Stimulated activated CD8-positive, alpha-beta memory T cell treated with anti-CD3 and anti-CD28 coated beads, Interleukin-15, amount 100 ng/mL, for 48 hours (primary cell): Measurements from ENCODE around the gene SH3PXD2A.

ENCODE experiments used
- DNase-seq, 2 donors: peaks; one replicate each; pipeline ENCODE4 v3.0.0-alpha.2; 2020; ENCODE audit warnings: low read depth in 2 of 2

The SH3PXD2A gene, protein sequence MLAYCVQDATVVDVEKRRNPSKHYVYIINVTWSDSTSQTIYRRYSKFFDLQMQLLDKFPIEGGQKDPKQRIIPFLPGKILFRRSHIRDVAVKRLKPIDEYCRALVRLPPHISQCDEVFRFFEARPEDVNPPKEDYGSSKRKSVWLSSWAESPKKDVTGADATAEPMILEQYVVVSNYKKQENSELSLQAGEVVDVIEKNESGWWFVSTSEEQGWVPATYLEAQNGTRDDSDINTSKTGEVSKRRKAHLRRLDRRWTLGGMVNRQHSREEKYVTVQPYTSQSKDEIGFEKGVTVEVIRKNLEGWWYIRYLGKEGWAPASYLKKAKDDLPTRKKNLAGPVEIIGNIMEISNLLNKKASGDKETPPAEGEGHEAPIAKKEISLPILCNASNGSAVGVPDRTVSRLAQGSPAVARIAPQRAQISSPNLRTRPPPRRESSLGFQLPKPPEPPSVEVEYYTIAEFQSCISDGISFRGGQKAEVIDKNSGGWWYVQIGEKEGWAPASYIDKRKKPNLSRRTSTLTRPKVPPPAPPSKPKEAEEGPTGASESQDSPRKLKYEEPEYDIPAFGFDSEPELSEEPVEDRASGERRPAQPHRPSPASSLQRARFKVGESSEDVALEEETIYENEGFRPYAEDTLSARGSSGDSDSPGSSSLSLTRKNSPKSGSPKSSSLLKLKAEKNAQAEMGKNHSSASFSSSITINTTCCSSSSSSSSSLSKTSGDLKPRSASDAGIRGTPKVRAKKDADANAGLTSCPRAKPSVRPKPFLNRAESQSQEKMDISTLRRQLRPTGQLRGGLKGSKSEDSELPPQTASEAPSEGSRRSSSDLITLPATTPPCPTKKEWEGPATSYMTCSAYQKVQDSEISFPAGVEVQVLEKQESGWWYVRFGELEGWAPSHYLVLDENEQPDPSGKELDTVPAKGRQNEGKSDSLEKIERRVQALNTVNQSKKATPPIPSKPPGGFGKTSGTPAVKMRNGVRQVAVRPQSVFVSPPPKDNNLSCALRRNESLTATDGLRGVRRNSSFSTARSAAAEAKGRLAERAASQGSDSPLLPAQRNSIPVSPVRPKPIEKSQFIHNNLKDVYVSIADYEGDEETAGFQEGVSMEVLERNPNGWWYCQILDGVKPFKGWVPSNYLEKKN

DNA sequence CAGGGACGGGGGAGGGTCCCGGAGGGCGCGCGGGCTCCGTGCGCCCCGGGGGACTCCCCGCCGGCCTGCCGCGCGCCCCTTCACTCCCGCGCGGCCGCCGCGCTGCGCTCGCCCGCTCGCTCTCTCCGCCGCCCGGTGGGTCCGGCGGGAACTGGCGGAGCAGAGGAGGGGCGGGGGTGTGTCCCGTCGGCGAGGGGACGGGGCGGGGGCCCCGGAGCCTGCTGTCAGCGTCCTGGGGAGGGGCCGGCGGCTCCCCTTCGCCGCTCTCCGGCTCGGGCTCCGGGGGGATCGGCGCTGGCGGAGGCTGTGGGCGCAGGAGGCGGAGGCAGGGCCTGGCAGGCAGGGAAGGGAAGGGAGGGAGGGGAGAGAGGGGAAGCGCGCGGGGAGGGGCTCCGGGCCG lies at the start of gene SH3PXD2A:
TSS of gene SH3PXD2A (minus strand) at position 153 of the 400 bp plus-strand sequence. CDS start 310 bp downstream, outside the sequence.
- DNase-seq, result no peak

DNA sequence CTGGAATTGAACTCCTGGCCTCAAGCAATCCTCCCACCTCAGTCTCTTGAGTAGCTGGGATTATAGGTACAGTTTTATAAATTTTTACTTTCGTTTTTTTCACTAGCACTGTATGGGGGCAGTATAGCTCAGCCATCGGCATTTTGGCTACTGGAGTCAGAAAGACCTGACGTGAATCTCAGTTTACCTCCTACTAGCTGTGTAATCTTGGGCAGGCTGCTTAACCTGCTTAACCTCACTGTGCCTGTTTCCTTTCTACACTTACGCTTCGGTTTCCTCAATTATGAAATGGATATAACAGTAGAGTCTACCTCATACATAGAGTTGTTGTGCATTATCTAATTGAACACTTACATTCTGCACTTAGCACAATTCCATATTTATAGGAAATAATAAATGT lies 45.9 kb upstream of the SH3PXD2A start:
- DNase-seq, result no peak

DNA sequence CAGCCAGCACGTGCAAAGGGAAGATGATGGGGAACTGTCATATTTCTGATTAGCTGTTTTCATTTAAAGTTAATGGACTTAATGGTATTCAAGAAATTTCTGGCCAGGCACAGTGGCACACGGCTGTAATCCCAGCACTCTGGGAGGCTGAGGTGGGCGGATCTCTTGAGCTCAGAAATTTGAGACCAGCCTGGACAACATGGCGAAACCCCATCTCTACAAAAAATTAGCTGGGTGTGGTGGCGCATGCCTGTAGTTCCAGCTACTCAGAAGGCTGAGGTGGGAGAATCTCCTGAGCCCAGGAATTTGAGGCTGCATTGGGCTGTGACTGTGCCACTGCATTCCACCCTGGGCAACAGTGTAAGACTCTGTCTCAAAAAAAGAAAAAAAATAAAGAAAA lies 43.9 kb upstream of the SH3PXD2A start:
- DNase-seq, result no peak

DNA sequence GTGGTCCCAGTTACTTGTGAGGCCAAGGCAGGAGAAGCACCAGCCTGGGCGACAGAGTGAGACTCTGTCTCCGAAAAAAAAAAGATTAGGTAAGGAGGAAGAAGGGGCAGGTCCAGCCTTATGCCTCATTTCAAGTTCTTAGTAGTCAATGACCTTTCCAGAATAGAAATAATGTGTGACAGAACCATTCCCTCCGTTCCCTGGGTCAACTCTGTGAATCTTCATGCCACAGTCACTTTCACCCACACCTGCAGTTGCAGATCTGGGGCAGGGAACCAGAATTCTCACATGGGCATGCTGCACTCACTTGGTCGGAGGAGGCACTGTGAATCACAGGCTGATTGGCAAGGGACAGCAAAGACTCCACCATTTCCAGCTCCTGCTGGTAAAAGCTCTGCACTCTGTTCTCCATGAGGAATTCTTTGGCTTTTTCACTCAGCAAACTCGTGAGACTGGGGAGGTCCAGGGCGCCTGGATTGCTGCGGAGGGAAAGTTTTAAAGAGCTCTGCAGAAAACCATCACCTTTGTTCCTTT lies 41.9 kb upstream of the SH3PXD2A start:
- no peak for DNase-seq

DNA sequence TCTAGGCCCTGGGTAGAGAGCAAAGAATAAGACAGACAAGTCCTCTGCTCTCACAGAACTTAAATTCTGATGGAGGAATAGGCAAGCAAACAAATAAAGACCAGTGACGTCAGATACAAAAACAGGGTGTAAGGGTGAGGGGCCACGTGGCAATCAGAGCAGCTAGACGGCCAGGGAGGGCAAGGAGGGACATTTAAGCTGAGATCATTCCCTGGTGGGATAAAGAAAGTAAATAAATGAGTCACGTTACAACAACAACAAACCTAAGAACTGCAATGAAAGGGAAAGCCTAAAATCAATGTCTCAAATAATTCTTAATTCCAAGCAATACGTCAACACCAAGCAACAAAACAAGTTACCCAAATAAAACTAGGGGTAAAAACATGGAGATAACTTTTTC lies 40.8 kb upstream of the SH3PXD2A start:
- no peak for DNase-seq

DNA sequence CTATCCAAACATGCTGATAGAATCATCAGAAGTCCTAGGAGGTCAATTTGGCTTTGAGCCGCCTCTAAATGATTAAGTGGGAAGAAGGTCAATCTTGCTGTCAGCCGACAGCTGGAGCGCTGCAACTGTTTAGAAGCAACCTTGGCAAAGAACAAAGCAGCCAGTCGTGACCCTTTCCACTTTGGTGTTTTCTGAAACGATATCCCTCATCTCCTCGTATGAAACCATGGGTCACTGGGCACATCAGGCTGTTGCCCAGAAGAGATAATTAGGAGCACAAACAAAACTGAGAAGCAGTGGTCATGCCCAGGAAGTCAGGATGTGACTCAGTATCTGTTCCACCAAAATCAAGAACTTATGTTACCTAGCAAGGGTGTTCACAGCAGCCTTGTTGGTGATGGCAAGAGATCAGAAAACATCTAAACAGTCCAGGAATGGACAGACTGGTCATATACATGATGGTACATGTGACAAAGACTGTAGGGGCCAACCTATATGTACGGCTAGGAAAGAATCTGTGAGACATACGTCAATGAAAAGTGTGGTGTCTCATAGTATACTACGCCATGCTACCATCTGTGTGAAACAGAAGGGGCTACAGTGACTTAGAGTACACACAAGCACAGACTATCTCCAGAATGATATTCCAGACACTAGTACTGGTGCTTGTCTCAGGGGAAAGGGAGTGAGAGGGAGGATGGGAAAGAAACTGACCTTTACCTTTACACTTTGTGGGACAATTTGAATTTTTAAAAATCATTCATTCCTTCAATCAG lies 40.2 kb upstream of the SH3PXD2A start:
- DNase-seq, result no peak

DNA sequence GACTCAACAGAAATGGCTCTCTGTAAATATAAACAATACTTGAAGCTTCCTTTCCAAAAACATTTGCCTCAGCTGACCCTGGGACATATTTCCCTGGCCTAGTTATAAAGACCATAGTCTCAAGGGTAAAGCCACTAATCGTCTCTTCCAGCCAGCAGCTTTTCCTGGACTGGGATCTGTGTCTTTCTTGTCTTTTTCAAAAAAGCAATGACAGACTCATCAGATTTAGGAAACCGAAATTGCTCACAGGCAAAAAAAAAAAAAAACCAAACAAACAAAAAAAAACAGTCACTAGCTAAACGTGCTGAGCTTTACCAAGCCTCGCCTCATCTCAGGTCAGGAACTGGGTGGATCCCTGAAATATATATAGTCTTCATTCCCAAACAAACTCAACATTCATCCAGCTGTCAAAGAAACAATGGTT lies 39.1 kb upstream of the SH3PXD2A start:
- no peak for DNase-seq

DNA sequence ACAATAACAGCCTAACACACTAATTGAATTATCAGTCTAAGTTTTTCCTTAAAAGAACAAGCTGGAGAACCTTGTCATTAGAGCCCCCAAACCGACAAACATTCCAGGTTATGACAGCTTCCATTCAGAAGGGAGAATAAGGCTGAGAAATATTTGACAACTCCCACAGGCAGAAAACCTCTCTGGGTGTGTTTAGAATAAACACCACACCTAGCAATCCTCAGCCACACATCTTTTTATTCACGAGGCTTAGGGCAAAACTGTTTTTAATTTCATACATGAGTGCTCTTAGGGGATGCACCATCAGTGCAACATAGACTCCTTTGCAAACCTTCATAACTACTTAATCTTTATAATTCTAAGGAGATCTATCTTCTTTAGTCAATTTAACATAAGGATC lies 38.4 kb upstream of the SH3PXD2A start:
- no peak for DNase-seq

DNA sequence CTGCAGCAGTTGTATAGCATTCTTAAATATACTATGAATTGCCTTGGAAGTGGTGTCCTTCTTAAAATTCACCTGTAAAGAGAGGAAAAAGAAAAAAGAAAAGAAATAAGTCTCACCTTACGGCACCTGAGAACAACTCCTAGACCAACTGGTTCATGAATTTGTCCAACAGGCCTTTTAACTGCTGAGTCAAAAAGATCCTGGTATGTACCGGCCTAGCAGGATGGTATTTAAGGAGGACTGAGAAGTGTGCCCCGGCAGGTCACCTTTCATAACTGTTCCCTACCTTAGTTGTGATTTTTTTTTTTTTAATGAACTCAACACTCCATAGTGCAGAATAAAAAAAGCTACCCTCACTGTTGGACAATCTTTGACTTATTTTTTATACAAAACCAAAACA lies 36.8 kb upstream of the SH3PXD2A start:
- no peak for DNase-seq

DNA sequence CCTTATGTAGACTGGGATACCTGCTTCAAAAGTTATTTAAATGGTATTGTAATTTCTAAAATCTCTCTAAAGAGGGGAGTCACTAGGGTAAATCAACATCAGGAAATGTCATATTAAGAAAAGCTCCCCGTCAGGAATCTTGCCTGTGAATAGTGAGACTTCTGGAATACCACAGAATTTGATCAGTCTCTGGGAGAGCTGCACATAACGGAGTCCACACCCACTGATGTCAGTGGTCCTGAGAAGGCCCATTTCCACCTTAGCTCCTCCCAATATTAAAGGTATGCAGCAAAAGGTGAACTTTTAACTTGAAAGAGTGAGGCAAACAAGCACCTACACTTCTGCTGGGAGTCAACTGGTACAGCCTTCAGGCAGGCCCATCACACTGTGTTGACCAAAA lies 35.3 kb upstream of the SH3PXD2A start:
- no peak for DNase-seq

DNA sequence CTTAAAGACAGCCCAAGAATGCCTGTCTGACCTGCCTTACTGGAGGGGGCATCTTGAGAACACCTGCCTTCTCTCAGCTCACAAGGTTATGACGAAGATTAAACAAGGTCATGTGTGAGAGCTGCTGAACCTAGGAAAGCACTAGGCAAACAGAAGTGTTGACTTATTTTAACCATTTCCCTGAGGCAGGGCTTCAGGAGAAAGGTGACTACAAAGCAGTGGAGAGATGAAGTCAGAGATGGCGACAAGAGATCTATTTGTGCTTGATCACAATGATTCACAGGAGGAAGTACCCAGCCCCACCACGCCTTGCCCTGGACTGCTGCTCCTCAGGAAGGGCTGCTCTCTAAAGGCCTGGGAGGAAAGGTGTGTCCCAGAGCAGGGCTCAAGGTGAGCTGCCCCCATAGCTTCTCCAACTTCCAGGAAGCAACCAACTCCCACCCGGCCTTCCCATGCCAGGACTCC lies 34.9 kb upstream of the SH3PXD2A start:
- peak in 1 of 2 donors; percentile 25 for DNase-seq

DNA sequence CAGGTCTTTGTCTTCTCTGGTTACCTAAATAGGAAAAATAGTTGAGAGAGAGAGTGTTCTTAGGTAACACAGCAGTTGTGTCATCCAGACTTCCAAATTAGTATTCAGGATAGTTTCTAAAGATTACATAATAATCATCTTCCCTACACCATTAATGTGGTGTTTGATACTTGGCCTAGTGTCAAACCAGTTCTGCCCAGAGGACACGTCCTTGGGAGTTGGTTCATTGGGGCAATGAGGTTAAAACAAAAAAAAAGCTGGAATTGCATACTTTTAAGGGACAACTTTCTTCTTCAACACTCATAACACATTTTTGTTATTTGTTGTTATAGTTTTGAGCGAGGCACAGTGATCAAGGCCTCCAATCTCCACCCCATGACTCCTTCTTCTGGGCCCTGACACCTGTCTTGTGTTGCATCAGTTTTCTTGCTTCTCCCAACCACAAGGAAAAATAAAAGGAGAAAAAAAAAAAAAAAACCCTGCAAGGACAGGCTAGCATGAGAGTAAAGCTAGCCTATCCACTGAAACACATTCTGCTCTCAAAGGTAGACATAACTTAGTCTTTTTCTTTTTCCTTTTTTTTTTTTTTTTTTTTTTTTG lies 33.8 kb upstream of the SH3PXD2A start:
- DNase-seq, result no peak

DNA sequence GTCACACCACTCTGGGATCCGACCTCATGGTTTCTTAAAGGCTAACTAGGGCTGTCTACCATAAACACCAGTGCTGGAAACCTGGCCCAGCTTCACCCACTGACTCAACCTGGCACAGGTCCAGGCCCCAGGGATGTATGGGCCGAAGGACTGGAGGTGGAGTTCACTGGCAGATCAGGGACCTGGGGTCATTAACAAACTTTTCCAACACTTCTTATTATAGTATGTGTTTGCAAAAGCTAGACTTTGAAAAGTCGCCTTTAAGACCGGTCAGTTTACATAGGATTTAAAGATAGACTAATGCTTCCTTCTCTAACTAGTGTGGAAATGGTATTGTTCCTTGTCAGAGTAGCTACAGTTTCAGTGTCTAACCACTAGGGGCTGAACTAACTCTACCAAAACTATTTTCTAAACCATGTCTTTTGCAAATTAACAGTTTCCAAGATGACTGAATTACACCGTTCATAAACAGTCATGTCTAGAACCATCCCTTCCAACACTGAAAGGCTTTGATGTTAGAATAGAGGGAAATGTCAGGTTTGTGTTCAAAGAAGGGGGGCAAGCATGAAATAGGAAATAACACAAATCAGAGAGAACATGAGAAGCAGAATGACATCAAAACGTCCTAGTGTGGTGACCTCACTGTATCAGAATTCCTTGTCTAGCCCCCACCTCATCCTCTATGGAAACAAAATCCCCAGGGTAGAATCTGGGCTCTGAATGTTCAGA lies 32.9 kb upstream of the SH3PXD2A start:
- no peak for DNase-seq

DNA sequence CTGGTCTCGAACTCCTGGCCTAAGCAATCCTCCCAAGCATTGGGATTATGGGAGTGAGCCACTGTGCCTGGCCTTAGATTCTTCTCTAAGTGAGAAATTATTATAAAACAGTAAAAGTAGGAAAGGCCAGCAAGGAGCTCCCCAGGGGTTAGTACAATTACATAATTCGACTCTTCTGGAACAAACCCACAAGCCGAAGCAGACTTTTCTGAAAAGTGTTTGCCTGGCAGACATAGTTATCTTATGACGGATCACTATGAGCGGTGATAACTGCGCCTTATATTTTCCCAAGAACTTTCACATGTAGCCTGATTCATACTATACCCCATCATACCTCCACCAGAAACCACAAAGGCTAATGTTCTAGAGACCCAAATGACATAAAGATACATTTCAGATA lies 30.2 kb upstream of the SH3PXD2A start:
- DNase-seq, result no peak

DNA sequence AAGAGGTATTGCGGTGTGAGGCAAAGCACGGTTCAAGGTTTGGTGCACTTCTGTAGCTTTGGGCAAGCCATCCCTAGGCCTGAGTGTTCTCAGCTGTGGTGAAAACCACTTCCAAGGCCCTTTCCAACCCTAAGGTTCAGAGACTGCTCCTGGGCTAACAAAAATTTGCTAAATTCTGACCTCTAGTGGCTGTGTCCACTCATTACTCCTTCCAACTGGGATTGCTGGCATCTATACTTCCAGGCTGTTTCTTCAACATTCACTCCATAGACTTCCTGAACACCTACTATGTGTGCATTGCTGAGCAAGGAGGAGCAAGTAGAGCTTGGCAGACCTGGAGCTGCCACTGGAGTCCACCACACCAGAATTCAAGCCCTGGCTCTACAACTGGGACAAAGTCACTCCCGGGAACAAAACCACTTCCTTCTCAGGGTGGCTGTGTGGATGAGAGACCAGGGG lies 29.3 kb upstream of the SH3PXD2A start:
- DNase-seq, result no peak

DNA sequence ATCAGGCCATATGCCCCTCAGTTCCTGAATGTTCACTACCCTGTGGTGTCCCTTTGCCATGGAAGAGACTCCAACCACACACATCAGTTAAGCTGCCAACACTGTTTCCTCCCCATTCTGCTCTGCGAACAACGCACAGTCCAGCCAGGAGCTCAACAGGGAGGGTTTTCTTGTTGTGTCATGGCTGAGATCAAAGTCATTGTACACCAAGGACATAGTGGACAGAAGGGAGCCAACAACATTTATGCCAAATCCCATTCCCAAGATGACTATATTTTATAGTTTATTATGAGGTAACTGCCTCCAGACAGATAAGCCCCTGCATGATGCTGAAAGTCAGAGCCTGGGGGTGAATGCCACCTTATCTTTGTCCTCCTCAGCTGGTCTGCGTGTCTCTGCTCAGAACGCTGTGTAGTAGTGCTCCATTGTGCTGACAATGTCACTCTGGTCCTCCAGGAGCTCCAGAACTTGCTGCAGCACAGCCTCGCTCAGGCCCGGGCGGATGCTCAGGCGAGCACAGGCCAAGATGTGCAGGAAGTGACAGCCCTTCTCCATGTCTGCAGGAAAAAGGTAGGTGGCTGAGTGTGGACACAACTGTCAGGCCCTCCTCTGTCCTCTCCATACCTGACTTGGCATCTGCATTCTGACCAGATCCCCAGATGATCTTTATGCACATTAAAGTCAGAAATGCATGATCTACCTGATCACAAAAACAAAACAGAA lies 27.1 kb upstream of the SH3PXD2A start:
- DNase-seq, result no peak

DNA sequence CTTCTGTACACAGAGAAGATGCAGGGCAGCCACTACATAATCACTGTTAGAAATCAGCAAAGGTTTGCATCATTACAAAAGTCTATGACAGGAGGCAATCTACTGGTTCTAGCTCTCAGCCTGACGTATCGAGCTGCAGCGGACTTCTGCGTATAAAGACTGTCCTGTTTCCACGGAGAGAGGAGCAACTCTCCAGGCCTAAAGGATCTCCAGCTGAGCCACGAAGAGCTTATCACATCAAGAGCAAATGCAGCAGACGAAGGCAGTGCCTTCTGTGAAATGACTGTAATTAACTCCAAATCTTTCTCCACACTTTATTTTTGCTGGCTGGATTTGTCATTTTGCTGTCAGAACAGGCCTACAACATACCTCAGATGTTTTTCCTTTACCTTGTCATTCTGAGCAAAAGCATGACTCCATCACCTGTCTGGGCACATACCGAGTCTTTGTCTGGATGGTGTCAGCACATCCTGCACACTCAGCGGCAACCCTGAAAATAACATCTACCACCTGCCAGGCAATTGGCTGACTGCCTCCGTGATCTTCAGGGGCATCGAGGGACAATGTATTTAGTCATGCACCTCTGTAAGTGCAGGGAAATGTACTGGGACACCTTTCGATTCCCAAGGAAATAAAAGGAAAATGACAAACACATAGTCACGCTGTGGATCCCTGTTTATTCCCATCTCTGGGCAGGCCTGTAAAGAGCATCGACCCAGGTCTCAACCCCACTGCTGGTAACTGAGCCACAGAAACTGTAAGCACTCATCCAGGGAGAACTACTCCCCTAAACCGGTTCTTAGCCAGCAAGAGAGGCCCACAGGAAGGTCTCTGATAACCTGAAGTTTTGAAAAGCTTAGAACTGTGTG lies 26.3 kb upstream of the SH3PXD2A start:
- no peak for DNase-seq

DNA sequence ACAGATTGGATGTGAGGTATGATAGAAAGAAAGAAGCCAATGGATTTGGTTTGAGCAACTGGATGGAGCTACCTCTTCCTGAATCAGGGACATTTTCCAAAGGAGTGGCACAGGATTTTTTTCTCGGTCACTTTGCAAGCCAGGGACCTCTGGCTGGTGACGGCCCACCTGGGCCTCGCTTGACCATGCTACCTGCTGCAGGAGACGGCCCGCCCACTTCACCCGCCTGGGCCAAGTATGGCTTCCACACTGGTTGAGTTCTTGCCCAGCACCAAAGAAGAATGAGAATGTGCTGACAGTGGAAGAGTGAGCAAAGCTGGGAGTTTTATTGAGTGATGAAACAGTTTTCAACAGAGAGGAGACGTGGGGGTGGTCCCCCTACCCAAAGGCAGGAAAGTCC lies 24.5 kb upstream of the SH3PXD2A start:
- DNase-seq, result no peak
